Raji (cell line): ENCODE results near the gene PTPRN2.

Source experiments
- POLR2A ChIP-seq: IDR thresholded peaks from 2 replicates; pipeline ENCODE4 v1.6.1; 2011; ENCODE audit warnings: low read depth, low read length, control low read depth; ENCODE audit not compliant: insufficient read depth

Gene PTPRN2

GRCh38 chr7:158329014-158329610 lies 258.5 kb downstream of the PTPRN2 start:
- TF ChIP-seq POLR2A = no peak

GRCh38 chr7:158328376-158329013 lies 259.1 kb downstream of the PTPRN2 start:
- no peak for TF ChIP-seq POLR2A

GRCh38 chr7:158327571-158328180 lies 259.9 kb downstream of the PTPRN2 start:
- no peak for TF ChIP-seq POLR2A

DNA sequence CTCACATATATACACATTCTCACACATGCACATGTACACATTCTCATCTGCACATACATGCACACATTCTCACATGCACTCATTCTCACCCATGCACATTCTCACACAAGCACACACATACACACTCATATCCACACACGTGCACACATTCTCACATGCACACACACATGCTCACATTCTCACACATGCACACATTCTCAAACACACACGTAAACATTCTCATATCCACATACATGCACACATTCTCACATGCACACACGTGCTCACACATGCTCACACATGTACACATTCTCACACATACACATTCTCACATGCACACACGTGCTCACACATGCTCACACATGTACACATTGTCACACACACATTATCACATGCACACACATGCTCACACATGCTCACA lies 260.6 kb downstream of the PTPRN2 start:
- TF ChIP-seq POLR2A = no peak

GRCh38 chr7:158325530-158326381 lies 261.9 kb downstream of the PTPRN2 start:
- TF ChIP-seq POLR2A = no peak

DNA sequence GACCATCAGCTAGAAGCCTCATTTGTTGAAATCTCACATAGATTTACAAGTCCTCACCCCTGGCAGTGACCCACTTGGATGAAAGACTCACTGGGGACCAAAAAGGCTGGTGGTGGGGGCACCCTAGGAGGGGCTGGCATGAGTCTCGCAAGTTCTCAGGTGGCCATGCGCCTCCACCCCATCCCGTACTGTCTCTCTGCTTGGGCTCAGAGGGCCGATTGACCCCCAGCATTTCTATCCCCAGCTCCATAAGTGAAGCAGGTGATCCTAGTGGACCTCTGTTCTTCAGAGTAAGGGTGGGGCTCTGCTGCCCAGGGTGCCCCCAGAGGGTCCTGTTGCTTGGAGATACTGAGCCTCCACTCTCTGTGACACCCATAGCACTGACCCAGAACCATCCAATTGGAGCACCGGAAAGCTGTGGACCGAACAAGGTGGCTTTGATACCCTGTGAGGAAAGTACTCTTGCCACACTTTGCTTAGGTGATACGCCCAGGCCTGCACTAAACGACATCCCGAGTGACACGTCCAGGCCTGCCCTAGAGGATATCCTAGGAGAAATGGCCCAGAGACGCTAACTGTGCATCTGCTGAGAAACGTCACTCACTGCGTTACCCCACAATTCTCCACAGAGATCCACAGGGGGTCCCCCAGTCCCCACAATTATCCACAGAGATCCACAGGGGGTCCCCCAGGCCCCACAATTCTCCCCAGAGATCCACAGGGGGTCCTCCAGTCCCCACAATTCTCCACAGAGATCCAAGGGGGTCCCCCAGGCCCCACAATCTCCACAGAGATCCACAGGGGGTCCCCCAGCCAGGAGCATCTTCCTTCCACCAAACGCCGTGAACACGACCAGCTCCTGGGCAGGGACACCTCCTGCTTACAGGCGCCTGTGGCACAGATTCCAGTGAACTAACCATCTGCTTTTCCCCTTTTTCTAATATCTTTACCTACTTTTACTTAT lies 262.9 kb downstream of the PTPRN2 start:
- TF ChIP-seq POLR2A = no peak

GRCh38 chr7:158323741-158324396 lies 263.8 kb downstream of the PTPRN2 start:
- no peak for TF ChIP-seq POLR2A

GRCh38 chr7:158322616-158323530 lies 264.8 kb downstream of the PTPRN2 start:
- no peak for TF ChIP-seq POLR2A

DNA sequence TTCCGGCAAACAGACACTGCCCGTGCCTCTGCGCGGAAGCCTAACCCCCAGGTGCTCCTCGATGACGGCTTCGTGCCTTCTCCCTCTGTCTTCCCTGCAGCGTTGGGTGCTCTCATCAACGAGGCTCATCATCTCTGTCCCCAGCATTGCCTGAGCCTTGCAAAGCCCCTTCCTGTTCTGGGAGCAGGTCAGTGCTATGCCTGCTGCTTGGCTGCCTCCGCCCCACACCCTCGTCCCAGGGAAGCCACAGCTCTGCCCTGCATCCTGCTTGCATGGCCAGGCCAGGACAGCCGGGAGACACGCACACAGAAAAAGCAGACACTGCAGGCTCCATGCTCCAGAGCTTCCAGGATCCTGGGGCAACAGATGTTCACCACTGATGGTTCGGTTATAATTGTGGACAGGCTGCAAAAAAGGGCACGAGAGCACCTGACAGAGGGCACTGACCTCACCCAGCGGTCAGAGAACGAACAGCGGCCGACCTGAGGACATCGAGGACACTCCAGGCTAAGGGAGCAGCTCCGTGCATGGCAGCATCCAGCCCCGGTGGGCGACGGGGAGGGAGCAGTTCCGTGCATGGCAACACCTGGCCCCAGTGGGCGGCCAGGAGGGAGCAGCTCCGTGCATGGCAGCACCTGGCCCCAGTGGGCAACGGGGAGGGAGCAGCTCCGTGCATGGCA lies 265.5 kb downstream of the PTPRN2 start:
- TF ChIP-seq POLR2A = no peak

DNA sequence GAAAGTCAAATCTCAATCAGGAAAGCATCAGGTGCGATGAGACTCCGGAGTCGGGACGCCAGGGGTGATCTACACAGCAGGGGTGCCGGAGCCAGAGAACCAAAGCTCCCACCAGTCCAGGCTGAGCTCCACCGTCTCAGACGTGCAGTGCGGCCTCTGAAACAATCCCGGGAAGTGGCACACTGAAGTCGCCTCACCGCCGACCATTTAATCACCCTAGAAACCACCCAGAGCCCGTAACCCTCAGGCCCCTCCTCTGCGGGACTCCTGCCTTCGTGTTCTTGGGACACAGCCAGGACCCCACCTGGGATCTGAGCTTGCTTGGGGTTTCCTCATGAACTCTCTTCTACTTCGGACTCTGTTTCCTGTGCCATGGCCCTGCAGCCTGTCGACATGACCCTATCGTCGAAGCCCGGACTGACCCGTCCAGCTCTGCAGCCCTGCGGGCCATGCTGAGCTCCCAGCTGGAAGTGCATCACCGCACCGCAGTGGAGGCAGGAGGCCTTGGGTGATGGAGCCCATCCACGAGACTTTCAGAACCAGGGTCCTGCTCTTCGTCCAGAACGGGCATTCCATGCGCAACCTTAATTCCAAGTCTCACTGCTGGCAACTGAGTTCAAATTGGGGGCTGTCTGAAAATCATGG lies 266.4 kb downstream of the PTPRN2 start:
- no peak for TF ChIP-seq POLR2A

DNA sequence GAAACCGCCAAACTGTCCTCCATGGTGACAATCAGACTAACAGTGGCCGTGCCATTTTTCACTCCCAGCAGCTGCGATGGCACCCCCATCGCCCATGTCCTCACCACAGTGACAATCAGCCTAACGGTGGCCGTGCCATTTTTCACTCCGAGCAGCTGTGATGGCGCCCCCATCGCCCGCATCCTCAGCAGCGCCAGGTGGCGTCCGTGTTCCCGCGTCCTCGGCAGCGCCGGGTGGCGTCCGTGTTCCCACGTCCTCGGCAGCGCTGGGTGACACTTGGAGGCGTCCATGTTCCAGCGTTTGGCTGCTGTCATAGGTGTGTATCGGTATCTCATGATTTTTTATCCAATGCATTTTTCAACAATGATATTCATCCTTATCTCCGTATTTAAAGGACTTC lies 267.3 kb downstream of the PTPRN2 start:
- no peak for TF ChIP-seq POLR2A

GRCh38 chr7:158318511-158318913 lies 269.1 kb downstream of the PTPRN2 start:
- no peak for TF ChIP-seq POLR2A
